GM18951 (cell line): Measurements from ENCODE around the gene MSI2.

Experiments used
- POLR2A ChIP-seq: IDR thresholded peaks from 4 replicates; pipeline ENCODE4 v1.6.1; 2011; ENCODE audit warnings: mild to moderate bottlenecking; ENCODE audit not compliant: insufficient read length, insufficient read depth; ENCODE audit errors: extremely low read depth
- in situ Hi-C: fragments of 300-500 bp; cut with MboI; formaldehyde crosslinking; loops from one replicate; pipeline ENCODE4 v1.12.0; 2022; ENCODE audit warnings: low sequenced_read_pairs, mixed read lengths, inconsistent platforms; ENCODE audit not compliant: unreplicated experiment

MSI2 gene

DNA sequence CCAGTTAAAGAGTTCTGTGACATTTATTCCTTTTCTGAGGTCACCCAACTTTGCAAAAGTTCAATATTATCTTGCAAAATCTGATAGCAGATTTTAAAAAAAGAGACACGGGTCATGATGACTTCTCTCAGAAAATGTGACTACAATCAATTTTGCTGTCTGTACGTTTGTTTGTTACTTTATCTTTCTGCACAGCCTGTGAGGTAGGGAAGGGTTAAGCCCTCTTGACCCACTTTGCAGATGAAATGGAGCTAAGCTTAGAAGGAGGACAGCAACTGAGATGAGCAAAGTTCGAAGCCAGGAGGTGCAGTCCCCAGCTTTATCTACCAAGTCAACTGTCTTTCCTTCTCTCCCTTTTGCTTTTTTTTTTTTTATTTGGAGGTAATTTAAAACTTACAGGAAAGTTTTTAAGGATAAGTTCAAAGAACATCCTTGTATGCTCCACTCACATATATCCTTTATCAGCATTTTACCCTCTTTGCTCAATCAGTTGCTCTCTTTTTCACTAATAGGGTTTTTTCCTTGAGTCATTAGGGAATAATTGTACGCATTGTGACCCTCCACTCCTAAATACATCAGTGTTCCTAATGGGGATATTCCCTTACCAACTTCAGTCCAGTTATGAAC, 86.8 kb downstream of the MSI2 start:
- in situ Hi-C loops = no loop called here

DNA sequence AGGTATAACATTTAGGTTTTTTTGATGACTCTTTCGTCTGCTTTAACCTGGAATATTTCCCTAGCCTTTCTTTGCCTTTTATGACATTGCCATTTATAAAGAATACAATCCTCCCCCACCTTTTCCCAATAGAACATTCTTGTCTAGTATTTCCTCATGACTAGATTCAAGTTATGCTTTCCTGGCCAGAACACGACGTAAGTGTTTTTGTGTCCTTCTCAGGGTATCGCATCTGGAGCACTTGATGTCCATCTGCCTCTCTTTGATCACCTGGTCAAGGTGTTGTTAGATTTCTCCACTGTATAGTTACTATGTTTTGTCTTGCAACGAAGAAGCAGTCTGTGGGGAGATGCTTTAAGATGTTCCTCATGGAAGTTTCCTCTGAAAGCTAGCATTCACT, 87.4 kb downstream of the MSI2 start:
- no peak for TF ChIP-seq POLR2A
- in situ Hi-C loops = no loop called here

More for the DNA sequence above, 86.8 kb downstream of the MSI2 start:
- TF ChIP-seq POLR2A = no peak

DNA sequence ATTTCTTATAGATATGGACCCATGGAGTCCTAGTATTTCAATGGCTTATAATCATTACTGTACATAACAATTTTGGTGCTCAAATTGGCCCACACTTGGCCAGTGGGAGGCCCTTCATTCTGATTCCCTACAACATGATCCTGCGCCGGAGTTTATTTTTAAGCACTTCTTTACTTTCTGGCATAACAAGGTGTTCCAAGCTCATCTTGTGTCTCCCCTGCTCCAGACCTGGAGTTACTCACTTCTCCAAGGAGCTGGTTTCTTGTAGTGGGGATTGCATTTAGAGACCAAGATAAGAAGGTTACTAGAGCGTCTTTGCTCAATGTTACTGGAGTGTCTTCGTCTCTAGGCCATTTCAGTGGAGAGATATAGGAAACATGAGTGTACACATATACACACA, 87.9 kb downstream of the MSI2 start:
- in situ Hi-C loops = no loop called here
- TF ChIP-seq POLR2A = no peak

DNA sequence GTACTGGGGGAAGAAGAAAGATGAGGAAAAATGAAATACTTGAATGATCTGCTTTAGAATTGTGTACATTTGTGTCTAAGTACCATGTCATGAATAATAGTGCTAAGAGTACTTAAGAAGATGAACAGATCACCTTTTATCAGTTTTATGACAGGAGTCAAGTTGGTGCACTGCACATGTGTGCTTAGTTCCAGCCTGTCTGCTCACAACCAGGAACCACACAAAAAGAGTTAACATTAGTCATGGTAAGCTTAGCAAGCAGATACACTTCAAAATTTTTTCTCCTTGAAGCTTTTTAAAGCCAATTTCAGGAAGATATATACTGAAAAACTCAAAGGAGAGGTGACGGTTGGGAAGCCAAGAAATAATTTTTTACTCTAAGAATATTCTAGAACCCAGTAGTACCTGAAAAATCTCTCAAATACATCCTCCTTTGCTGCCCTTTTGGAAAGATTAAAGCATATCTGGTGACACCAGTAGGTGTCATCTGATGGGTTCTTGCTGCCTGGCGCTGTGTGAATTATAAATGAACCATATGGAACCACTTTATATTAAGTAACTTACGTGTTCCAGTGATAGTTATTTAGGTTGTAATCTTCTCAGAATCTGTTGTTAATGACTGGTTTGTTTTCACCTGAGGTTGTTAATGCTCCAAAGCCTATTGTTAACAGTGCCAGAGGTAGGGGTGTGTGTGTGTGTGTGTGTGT, 93.4 kb downstream of the MSI2 start:
- in situ Hi-C loops = no loop called here
- no peak for TF ChIP-seq POLR2A

DNA sequence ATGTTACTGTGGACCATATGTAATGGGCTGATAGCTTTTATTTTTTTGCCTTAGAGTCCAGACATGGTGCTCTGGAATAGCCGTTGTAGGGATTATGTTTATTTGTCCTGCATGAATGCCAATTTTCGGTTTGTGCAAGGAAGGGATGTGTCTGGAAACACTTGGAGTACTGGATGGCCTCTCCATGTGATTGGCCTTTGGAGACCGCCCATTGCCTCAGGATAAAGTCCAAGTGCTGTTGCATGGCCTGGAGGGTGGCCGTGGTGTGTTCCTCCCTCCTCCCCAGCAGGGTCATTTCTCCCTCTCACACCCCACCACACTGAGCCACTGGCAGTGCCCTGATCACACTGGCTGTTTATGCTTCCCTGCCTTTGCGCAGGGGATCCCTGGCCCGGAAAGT, 93.9 kb downstream of the MSI2 start:
- in situ Hi-C loops = no loop called here
- no peak for TF ChIP-seq POLR2A

DNA sequence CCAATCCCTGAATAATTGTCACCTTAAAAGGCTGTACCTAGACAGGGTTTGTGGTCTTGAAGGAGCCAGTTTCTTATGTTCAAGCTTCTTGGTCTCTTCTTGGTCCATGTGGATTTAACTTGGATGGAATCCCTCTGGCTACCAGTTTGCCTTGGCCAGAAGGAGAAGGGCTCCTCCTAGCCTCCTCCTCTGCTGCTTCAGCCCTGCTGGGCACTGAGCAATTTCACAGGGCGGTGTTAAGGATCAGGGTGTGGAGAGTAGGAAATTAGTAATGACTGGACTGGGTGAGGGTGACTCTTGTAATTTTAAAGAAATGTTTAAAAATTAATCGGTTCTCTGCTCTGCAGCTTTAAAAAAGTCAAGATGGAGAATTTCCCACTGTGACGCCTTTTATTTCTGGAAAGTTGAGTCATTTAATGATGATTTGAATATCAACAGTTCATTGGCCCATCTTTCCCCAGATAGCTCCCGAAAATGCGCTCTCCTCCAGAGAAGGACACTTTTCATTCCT, 96.4 kb downstream of the MSI2 start:
- no peak for TF ChIP-seq POLR2A
- in situ Hi-C loops = no loop called here

DNA sequence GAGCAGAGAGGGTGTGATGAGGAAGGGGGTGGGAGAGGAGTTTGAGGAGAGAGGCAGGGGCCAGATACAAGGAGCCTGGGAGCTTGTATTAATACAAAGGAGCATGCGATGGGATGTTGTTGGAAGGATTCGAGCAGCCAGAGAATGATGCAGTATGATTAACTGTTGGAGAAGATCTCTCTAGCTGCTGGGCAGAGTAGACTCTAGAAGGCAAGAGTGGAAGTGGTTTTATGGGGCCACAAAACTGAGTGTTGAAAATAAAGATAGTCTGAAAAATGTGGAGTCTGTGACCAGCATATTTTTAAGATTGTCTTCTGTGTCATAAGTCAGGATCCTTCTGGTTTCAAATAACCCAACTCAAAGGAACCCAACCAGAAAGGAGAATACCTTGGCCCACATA, 98.3 kb downstream of the MSI2 start:
- in situ Hi-C loops = no loop called here
- TF ChIP-seq POLR2A = no peak

DNA sequence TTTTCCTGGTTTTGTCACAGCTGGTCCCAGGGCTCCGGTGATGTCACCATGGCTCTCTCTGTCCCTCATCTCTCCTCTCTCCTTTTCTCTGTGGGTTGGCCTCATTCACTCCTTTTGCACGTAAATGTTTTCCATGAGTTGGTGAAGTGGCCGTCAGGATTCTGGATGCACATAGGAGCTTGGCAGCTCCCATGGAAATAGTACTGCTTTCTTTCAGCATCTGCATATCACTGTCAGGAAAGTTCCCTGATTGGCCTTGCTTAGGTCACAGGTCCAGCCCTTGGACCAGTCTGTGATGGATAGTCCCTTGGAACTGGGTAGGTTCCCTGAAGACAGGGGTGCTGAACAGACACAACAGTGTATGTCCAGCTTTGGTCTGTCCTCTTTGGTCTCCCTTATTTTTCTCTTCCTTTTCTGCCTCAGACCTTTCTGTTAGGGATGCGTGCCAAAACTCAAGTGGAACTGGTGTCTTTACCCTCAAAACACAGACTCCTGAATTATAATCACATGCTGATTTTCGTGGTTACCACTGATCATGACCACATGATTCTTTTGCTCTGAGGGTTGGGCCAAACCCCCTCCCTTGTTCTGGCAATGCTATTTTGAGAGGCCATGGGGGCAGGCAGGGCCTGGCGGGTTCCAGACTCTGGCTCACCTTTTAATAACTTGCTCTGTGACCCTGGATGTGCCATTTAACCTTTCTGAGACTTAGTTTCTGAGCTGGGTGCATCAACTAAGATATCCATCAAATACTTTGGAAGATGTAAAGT, 99.0 kb downstream of the MSI2 start:
- TF ChIP-seq POLR2A = no peak

DNA sequence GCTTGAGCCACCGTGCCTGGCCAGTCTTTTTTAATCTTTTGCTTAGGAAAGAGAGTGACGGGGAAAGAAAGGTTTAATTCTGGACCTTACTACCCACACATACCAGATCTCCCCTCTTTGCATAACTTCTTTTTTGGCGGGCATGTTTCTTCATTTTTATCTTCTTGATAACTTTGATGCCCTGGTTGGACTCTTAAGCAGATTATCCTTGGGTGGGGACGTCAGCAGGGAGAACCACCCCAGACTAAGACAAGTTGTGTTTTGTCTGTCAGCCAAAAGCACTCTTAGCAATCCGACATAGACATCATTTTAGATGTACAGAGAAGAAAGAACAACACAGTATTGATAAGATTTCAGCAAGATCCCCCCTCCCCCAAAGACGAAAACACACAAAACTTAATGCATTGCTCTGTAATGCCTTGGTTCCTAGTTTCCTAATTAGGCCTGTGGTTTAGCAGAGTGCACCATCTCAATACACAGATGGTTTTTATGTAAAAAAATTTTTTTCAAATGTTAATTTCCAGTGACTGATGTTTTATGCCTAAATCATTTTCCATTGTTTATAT, 99.9 kb downstream of the MSI2 start:
- in situ Hi-C loops = no loop called here
- TF ChIP-seq POLR2A = no peak

More for the DNA sequence above, 99.0 kb downstream of the MSI2 start:
- in situ Hi-C loops = no loop called here

DNA sequence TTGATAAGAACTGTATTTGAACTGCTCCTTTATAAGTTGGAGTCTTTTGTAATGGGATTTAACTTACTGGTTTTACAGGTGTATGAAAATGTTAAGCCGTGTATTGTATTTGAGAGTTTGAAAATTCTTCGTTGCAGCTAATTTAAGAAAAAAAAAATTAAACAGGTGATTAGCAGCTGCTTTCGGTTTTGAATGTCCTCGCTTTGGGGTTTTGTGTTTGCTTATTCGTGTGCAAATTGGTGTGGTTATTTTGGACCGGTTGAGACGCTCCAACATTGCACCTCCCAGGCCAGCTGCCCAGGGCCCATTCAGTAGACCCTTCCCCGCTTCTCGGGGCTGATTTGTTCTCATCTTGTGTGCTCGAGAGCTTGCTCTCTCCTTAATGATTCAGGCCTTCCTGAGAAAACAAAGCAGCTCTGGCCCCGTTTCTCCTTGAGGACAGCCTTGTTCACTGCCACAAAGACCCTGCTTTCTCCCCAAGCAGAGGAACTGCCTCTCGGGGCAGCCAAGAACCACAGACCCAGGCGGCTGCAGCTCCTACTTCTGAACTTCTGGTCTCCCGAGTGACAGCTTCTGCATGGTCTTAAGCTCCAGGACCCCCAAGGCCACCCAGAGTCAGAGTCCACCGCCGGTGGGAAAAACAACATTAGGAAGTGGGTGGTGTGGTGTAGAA, 100.5 kb downstream of the MSI2 start:
- TF ChIP-seq POLR2A = no peak
- in situ Hi-C loops = no loop called here

DNA sequence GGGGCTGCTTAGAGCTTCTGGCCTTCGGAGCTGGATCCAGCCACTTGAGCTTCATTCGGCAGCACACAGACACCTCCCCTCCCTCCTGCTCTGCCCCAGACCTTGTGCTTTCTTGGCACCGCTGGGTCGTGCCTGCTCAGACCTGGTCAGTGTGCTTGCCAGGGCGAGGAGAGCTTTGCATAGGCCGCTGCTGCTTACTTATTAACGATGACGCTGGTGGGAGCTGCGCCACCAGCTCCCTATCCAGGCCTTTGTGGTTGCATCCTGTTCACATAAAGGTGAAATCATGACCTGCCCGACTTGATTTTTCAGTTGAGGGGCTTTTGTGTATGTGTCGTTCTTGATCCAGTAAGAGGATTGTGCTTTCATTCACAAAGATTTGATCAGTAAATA, 101.1 kb downstream of the MSI2 start:
- peak; percentile 65 for TF ChIP-seq POLR2A
- in situ Hi-C loops = no loop called here

DNA sequence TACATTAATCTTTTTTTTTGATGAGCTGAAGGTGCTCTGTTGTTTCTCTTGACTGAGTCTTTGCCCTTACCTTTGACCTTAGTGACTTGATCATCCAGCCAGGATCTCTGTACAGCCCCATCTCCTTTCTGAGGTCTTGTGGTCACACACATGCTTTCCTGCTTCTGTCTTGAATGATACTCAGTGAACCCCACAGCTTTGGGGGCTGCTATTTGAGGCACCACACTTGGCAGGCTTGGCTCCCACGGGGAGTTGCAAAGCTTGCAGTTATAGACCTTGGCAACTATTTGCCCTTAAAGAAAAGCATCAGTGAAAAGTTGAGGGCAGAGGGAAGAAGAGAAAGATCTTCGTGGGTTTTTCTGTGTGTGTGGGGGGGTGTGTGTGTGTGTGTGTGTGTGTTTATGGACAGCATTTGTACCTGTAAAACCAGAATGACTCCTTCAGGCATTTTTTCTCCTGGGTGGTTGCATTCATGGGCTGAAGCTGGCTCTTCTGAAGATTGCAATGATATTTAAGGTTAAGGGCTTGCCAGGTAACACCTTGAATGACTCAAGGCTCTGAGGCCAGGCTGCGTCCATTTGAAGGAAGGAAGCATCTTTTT, 101.6 kb downstream of the MSI2 start:
- in situ Hi-C loops = no loop called here
- TF ChIP-seq POLR2A = no peak

DNA sequence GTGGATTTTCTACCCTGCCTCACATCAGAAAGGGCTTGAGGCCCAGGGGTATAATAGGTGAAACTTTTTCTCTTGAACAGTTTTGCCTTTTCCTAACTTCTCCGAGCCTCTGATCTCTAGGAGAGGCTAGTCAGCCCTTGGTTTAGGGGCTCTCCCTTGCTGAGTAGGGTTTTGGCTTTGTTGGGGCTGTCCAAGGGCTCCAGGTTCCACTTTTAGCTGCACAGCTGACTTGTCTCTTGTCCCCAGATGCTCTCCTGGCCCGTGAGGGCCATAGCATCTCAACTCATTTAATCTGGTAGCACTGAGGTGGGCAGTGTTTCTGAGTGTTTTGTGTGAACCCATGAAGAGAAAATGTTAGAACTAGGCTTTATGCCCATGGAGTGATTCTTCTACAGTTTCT, 103.9 kb downstream of the MSI2 start:
- no peak for TF ChIP-seq POLR2A
- in situ Hi-C loops = no loop called here
